Gastroesophageal sphincter (tissue), 3 donors: ENCODE measurements around the gene LINC00237.

Experiments used
- CTCF ChIP-seq, 4 experiments: fragments of 200-600 bp in 2 of 4; fragments of 450-650 bp in 2 of 4; sonication (generic) in 1 of 4; IDR thresholded peaks; one replicate each; pipeline ENCODE4 v1.5.1; 2017 to 2019; ENCODE audit warnings: antibody characterized with exemption in 4 of 4, mild to moderate bottlenecking in 2 of 4, moderate library complexity in 2 of 4
- POLR2A ChIP-seq, 2 donors: fragments of 450-650 bp; IDR thresholded peaks; one replicate each; pipeline ENCODE4 v1.6.1; 2017; ENCODE audit warnings: antibody characterized with exemption in 2 of 2, mild to moderate bottlenecking in 2 of 2, moderate library complexity in 1 of 2

DNA sequence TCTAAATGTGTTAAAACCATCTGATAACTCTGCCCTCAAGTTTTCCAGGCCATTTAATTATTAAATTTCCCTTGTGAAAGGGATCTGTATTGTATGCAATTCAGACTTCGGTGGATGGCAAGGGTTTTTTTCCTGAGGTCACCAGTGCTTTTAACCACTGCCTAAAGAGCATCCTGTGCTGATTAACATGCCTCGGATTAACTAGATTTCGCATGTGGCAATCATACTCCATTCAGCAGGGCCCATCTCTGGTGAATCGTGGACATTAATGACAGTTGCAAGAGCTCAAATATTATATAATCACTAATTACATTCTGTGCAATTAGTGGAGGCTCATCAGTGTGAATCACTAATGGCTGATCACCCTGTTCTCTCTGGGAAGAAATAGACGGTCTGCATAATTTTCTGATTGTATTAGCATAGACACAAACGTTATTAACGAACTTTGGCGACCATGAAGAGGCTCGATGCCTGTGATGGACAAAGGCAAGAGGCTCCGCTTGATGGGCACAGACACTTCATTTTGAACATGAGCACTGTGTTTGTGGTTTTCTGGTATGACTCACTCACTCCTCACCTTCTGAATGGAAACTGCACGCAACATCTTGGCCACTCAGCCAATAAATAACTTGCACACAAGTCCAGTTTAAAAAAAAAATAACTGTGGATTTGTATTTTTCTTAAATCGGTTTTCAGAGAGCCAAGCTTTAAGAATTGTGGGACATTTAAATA, 31.4 kb downstream of the LINC00237 start:
- TF ChIP-seq CTCF (IDR thresholded peaks at IDR 0.05) (no peak), POLR2A (IDR thresholded peaks at IDR 0.05) (no peak)
